ENCODE measurements around the gene RPP30. TPM values are rescaled to one million over a fixed set of nuclear protein-coding genes. Genes with fewer than 3 reads are reported as not detected.

The RPP30 gene
- total RNA-seq, 1 experiment from 2014 or later = 74.5 TPM

GRCh38 chr10:90834326-90834725, 37.4 kb upstream of the RPP30 start:
- CTCF ChIA-PET = no interaction called here
- intact Hi-C loops (cut with micrococcal nuclease; ENCODE audit: unreplicated experiment) = no loop called here
- BruUV-seq (replicated peaks) = no TSS peak

DNA sequence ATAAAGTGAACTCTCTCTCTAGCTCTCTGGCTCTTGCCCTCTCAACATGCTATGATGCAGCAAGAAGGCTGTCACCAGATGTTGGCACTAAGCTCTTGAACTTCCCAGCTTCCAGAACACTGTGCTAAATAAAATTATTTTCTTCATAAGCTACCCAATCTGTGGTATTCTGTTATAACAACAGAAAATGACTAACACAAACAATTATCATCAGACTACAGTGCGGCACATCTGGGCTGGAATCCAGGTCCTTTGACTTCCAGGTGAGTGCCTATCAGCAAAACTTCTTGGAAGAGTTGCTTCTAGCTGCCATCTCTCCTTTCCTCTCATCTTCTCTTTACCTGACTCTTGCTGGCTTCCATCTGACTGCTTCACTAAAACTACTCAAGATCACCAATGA, 34.3 kb upstream of the RPP30 start:
- H3K27me3 ChIP-seq (replicated peaks; ENCODE audit: insufficient read depth, low read depth, low read length, poor library complexity) = peaks cover 35% of the 10 kb centered on the region
- no TSS peak for BruUV-seq (replicated peaks)
- H3K4me1 ChIP-seq (ENCODE audit: insufficient read depth, low read length, poor library complexity, severe bottlenecking) = no peaks in the 10 kb centered on the region
- no peak for DNase-seq (ENCODE audit: low spot score)
- no peaks in the 10 kb centered on the region for H3K9me3 ChIP-seq (ENCODE audit: low read depth, low read length, poor library complexity, severe bottlenecking)
- no peaks in the 10 kb centered on the region for H3K36me3 ChIP-seq (ENCODE audit: insufficient read depth, low read length, poor library complexity, severe bottlenecking)
- H3K4me3 ChIP-seq (ENCODE audit: low read depth, low read length, poor library complexity, severe bottlenecking) = no peak overlapping the region
- ChIA-PET POLR2A (ENCODE audit: low non-redundant PET) (no interaction called here), CTCF (no interaction called here)
- H3K27ac ChIP-seq (ENCODE audit: low read depth, low read length, poor library complexity, severe bottlenecking) = no peak overlapping the region
- intact Hi-C loops (cut with micrococcal nuclease; ENCODE audit: unreplicated experiment) = no loop called here
- TF ChIP-seq EZH2 (IDR thresholded peaks at IDR 0.05; ENCODE audit: borderline replicate concordance, low read depth, low read length, poor library complexity, severe bottlenecking) = no peak
- TF ChIP-seq, protein P1, sequence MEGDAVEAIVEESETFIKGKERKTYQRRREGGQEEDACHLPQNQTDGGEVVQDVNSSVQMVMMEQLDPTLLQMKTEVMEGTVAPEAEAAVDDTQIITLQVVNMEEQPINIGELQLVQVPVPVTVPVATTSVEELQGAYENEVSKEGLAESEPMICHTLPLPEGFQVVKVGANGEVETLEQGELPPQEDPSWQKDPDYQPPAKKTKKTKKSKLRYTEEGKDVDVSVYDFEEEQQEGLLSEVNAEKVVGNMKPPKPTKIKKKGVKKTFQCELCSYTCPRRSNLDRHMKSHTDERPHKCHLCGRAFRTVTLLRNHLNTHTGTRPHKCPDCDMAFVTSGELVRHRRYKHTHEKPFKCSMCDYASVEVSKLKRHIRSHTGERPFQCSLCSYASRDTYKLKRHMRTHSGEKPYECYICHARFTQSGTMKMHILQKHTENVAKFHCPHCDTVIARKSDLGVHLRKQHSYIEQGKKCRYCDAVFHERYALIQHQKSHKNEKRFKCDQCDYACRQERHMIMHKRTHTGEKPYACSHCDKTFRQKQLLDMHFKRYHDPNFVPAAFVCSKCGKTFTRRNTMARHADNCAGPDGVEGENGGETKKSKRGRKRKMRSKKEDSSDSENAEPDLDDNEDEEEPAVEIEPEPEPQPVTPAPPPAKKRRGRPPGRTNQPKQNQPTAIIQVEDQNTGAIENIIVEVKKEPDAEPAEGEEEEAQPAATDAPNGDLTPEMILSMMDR (conservative IDR thresholded peaks at IDR 0.05; ENCODE audit: low read depth, low read length) = no peak

More at GRCh38 chr10:90834326-90834725, 37.4 kb upstream of the RPP30 start:
- POLR2A ChIA-PET (ENCODE audit: low non-redundant PET) = no interaction called here
- no peak for TF ChIP-seq EZH2 (IDR thresholded peaks at IDR 0.05; ENCODE audit: borderline replicate concordance, low read depth, low read length, poor library complexity, severe bottlenecking)
- TF ChIP-seq, protein P1 (conservative IDR thresholded peaks at IDR 0.05; ENCODE audit: low read depth, low read length) = no peak
- H3K4me1 ChIP-seq (ENCODE audit: insufficient read depth, low read length, poor library complexity, severe bottlenecking) = no peaks in the 10 kb centered on the region
- DNase-seq (ENCODE audit: low spot score) = no peak
- no peaks in the 10 kb centered on the region for H3K36me3 ChIP-seq (ENCODE audit: insufficient read depth, low read length, poor library complexity, severe bottlenecking)
- H3K27me3 ChIP-seq (replicated peaks; ENCODE audit: insufficient read depth, low read depth, low read length, poor library complexity) = peaks cover 11% of the 10 kb centered on the region
- no peak overlapping the region for H3K4me3 ChIP-seq (ENCODE audit: low read depth, low read length, poor library complexity, severe bottlenecking)
- H3K9me3 ChIP-seq (ENCODE audit: low read depth, low read length, poor library complexity, severe bottlenecking) = no peaks in the 10 kb centered on the region
- no peak overlapping the region for H3K27ac ChIP-seq (ENCODE audit: low read depth, low read length, poor library complexity, severe bottlenecking)

DNA sequence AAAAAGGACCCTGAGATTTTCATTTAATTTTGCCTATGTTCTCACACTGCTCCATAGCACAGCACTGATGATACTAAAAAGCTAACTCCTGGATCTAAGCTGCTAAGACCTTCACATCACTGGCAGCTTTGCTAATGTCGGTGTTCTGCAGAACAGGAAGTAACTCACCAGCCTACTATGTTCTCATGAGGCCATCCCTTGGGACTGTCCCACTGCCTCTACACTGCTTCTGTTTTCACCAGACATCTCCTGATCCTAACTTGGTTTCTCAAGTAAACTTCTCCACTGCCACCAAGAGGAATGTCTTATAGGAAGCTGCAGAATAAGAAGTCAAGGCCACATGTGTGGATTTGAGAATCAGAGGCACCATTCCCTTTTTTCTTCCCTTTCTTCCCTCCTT, 29.0 kb upstream of the RPP30 start:
- no peaks in the 10 kb centered on the region for H3K9me3 ChIP-seq (ENCODE audit: low read depth, low read length, poor library complexity, severe bottlenecking)
- BruUV-seq (replicated peaks) = no TSS peak
- no peak for DNase-seq (ENCODE audit: low spot score)
- TF ChIP-seq, protein P1 (conservative IDR thresholded peaks at IDR 0.05; ENCODE audit: low read depth, low read length) = no peak
- no peak for TF ChIP-seq EZH2 (IDR thresholded peaks at IDR 0.05; ENCODE audit: borderline replicate concordance, low read depth, low read length, poor library complexity, severe bottlenecking)
- H3K4me3 ChIP-seq (ENCODE audit: low read depth, low read length, poor library complexity, severe bottlenecking) = no peak overlapping the region
- CTCF ChIA-PET = no interaction called here
- no peak overlapping the region for H3K27ac ChIP-seq (ENCODE audit: low read depth, low read length, poor library complexity, severe bottlenecking)
- intact Hi-C loops (cut with micrococcal nuclease; ENCODE audit: unreplicated experiment) = no loop called here
- no peaks in the 10 kb centered on the region for H3K4me1 ChIP-seq (ENCODE audit: insufficient read depth, low read length, poor library complexity, severe bottlenecking)
- no peaks in the 10 kb centered on the region for H3K36me3 ChIP-seq (ENCODE audit: insufficient read depth, low read length, poor library complexity, severe bottlenecking)
- POLR2A ChIA-PET (ENCODE audit: low non-redundant PET) = no interaction called here
- peaks cover 59% of the 10 kb centered on the region for H3K27me3 ChIP-seq (replicated peaks; ENCODE audit: insufficient read depth, low read depth, low read length, poor library complexity)

All from A673 (cell line).